Ovary (tissue), 3 donors: ENCODE results near the gene OGFOD3.

Experiments used
- CTCF ChIP-seq, 3 donors: fragments of 450-650 bp in 2 of 3; fragments of 200-600 bp in 1 of 3; IDR thresholded peaks; one replicate each; pipeline versions ENCODE4 v1.5.1 to v1.8.0; 2016 to 2022; ENCODE audit warnings: antibody characterized with exemption in 3 of 3, mild to moderate bottlenecking in 1 of 3
- EP300 ChIP-seq: sonication (generic); formaldehyde crosslinking; IDR thresholded peaks from one replicate; pipeline ENCODE4 v1.6.1; 2017; ENCODE audit warnings: antibody characterized with exemption
- POLR2A ChIP-seq: fragments of 450-650 bp; IDR thresholded peaks from one replicate; pipeline ENCODE4 v1.6.1; 2017; ENCODE audit warnings: antibody characterized with exemption, mild to moderate bottlenecking, moderate library complexity
- donor health status: DM: no; HTN: no; CAD: no.

- TF ChIP-seq POLR2A (no peak), CTCF (IDR thresholded peaks at IDR 0.05) (no peak), EP300 (no peak)
These were observed 29.0 kb downstream of the OGFOD3 start for GRCh38 chr17:82389379-82389778.
